ENCODE results near the gene SAMD4B. TPM values are rescaled to one million over a fixed set of nuclear protein-coding genes. Genes with fewer than 3 reads are reported as not detected.
"Not testable (repeated sequence)": the region's sequence is repeated elsewhere in the genome, so short reads cannot be mapped to it uniquely, and the experiment has no call there.

The SAMD4B gene
- polyA plus RNA-seq, 3 donors, result 34.3 to 79.0 (median 77.6) TPM

DNA sequence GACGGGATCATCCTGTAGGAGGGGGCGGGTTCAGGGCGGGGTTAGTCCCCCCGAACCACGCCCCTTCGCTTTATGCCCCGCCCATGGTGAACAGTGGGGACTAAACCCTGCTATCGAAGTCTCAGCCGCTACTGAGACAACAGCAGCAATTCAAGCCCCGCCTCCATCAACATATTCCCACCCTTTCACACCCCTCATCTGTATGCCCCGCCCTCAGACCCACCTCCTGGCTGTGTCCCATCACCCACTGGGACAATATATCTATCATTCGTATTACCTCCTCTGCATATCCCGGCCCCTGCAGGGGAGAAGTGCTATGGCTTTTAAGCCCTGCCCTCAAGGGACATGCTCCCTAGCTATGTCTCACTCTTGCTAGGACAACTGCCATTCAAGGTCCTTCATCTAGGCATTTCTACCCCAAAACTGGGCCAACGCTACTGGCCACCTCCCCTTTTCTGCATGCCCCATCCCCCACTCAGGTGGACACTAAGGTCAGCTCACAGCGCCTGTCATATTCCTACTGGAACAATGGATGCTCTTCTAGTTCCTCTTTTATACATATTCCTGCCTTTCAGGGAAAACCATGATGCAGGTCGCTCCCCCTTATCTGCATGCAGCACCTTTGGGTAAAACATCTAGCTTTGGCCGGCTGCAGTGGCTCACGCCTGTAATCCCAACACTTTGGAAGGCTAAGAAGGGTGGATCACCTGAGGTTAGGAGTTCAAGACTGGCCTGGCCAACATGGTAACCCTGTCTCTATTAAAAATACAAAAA, 33.5 kb upstream of the SAMD4B start:
- H3K27ac ChIP-seq (ENCODE audit: low read depth, low read length), result no peak overlapping the region
- 56 to 69% (median 62%) methylated on average over 18 of the region's 18 CpGs for WGBS, 3 donors

- 95 to 98% (median 98%) methylated on average over 7 of the region's 7 CpGs for WGBS, 3 donors
- H3K27ac ChIP-seq (ENCODE audit: low read depth, low read length), result not testable (repeated sequence)
These were observed 32.9 kb upstream of the SAMD4B start for GRCh38 chr19:39309305-39309670.

DNA sequence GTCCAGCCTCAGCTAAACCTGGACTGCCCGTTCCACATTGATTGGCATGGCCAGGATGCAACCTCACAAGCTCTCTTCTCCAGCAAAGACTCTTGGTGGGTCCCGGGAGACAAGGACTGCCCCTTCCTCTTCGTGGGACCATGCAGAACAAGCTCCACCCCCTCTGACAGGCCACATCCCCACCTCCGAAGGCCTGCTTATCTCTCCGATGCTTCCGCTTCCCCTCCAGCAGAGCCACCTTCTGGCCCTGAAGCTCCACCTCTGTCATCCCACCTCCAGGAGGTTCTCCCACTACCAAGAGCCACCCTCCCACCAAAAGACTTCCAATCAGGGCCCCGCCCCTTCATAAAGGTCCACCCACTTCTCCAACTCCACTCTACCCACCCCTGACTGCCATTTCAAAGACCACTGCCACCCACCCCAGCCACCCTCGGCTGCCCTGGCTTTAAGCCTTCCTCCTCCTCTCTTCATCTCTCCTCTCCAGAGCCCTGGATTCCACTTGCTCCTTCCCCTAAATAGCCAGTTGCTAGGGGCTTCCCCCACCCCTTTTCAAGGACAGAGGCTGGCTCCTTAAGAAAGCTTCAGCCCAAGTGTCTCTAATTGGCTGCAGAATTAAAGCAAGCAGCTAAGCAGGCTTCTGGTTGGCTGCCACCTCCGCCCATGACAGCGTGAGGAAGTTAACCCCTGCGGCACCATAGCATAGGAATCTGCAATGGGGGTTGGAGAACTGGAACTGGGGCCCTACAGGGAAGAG, 31.5 kb upstream of the SAMD4B start:
- 70 to 76% (median 72%) methylated on average over 11 of the region's 11 CpGs for WGBS, 3 donors
- no peak overlapping the region for H3K27ac ChIP-seq (ENCODE audit: low read depth, low read length)

DNA sequence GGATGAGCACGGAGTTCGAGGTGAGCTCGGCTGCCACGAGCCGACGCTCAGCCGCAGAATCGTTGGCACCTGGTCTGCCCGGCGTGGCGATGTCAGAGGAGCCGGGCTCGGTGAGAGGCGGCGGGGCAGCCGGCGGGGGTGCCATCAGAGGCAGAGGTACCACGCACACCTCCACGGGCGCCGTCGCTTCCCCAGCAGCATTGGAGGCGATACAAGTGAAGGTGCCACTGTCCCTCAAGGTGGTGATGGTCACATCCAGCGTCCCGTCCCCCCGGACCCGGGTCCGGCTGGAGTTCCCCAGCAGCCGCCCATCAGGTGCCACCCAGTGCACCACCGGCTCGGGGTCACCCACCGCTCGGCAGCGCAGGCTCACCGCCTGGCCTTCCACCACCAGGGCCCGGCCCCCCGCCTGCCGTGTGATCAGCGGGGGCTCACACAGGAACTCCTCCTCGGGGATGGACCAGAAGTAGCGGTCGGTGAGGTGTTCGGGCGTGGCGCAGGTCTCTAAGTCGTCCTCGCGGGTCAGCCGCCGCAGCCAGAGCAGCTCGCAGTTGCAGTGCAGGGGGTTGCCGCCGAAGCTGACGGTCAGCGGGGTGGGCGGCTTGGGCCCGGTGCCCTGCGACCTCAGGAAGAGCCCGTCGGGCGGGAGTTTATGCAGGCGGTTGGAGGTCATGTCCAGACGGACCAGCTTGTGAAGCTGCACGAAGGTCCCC, 28.0 kb upstream of the SAMD4B start:
- 96 to 97% (median 97%) methylated on average over 48 to 64 of the region's 64 CpGs for WGBS, 3 donors
- no peak overlapping the region for H3K27ac ChIP-seq (ENCODE audit: low read depth, low read length)

DNA sequence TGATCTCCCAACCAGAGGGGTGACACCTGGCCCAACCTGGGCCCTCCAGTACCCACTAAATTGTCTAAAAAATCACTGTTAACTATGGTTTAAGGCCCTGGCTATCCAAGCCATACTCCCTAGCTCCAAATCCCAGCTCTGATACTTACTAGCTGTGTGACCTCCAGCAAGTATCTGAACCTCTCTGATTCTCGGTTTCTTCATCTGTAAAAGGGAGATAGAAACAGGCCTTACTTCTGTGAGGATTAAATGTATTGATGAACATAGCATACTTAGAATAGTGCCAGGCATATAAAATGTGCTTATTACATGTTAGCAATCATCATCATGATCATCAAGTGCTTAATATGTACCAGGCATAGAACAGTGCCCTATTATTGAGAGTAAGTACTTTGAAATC, 26.3 kb upstream of the SAMD4B start:
- WGBS, 3 donors, result 94 to 97% (median 95%) methylated on average over 1 of the region's 1 CpG

GRCh38 chr19:39316627-39317321, 25.4 kb upstream of the SAMD4B start:
- no peak overlapping the region for H3K27ac ChIP-seq (ENCODE audit: low read depth, low read length)
- WGBS, 3 donors, result 85 to 95% (median 92%) methylated on average over 12 of the region's 12 CpGs

More for the DNA sequence above, 26.3 kb upstream of the SAMD4B start:
- H3K27ac ChIP-seq (ENCODE audit: low read depth, low read length), result no peak overlapping the region

DNA sequence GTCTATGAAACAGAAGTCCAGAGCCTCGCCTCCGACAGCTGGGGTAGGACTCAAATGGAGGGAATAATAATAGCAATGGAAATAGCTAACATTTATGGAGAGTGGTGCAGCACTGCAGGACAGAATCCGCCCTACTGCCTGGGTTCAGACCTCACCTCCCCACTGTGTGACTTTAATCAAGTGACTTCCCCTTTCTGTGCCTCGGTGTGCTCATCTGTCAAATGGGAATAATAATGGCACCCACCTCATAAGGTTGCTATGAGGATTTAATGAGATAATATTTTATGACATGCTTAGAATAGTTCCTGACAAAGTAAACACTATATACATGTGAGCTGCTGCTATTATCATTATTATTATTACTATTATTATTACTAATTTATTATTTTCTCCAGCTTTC, 24.7 kb upstream of the SAMD4B start:
- 94 to 96% (median 94%) methylated on average over 4 of the region's 4 CpGs for WGBS, 3 donors
- H3K27ac ChIP-seq (ENCODE audit: low read depth, low read length), result no peak overlapping the region

DNA sequence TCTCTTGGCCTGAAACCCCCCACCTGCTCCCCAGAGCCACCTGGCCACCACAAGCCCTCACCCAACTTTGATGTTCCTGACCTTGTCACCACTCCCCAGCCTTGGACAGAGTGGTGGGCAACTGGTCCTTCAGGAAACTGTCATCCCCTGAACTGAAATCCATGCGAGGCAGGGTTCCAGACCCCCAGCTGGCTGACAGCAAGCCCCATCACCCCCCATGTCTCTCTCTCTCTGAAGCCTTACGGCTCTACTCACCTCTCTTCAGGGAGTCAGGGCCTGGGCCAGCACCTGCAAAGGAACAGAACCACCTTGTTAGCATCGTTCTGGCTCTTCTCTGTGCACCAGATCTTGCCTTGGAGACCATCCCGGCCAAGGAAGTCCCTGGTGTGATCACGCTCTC, 24.1 kb upstream of the SAMD4B start:
- no peak overlapping the region for H3K27ac ChIP-seq (ENCODE audit: low read depth, low read length)
- 93 to 96% (median 96%) methylated on average over 5 of the region's 5 CpGs for WGBS, 3 donors

DNA sequence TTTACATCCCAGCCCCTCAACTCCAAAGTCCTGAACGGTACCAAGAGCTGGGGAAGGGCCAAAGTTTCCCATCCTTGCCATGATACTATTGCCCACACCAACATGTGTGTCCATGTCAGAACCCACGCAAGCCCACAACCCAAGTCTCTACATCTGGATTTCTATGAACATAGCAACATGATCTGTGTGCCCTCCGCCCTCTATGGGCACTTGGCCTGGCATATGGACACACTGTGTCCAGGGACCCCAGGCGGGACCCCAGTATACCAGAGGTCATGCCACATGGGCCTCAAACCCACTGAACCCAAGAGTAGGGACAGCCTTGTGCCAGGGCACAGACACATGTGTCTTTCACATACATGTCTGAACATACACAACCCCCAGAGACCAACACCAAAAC, 23.5 kb upstream of the SAMD4B start:
- no peak overlapping the region for H3K27ac ChIP-seq (ENCODE audit: low read depth, low read length)
- 90 to 98% (median 94%) methylated on average over 4 of the region's 4 CpGs for WGBS, 3 donors

DNA sequence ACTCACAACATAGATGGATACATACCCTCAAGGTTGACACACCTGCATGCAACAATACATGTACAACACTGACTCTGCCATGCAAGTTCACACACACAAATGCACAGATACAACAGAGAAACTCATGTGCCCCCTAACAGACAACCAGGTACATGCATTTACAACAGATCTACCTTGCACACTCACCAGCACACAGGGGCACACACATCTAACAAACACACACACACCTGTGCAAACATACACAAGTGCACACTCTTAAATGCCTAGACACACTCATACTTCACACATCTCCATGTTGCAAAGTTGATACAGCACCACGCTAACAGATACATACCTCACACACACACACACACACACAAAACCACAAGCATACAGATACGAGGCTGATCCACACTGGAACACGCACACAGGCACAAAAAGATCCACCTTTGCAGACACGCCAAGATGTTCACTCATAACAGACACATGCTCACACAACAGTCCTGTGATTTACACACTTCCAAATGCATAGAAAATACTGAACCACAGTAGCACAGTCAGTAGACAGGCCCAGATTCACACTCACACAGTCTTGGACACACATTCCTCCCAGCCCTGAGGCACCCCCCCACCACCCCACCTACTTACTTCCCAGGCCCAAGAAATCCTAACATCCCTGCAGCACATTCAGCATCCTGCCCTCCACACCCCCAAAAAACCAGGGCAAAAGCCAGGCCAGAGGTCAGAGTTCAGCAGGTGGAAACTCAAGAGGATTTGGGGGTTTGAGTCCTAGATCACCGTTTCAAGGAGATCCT, 22.9 kb upstream of the SAMD4B start:
- H3K27ac ChIP-seq (ENCODE audit: low read depth, low read length), result no peak overlapping the region
- WGBS, 3 donors, result 77 to 79% (median 79%) methylated on average over 5 of the region's 5 CpGs

- 15 to 30% (median 27%) methylated on average over 14 to 16 of the region's 16 CpGs for WGBS, 3 donors
- H3K27ac ChIP-seq (ENCODE audit: low read depth, low read length), result no peak overlapping the region
These were observed 22.4 kb upstream of the SAMD4B start for GRCh38 chr19:39319892-39320248.

- 18 to 45% (median 20%) methylated on average over 5 to 10 of the region's 10 CpGs for WGBS, 3 donors
- no peak overlapping the region for H3K27ac ChIP-seq (ENCODE audit: low read depth, low read length)
These were observed 20.9 kb upstream of the SAMD4B start for GRCh38 chr19:39321117-39321831.

GRCh38 chr19:39321832-39322176, 20.4 kb upstream of the SAMD4B start:
- H3K27ac ChIP-seq (ENCODE audit: low read depth, low read length), result no peak overlapping the region

DNA sequence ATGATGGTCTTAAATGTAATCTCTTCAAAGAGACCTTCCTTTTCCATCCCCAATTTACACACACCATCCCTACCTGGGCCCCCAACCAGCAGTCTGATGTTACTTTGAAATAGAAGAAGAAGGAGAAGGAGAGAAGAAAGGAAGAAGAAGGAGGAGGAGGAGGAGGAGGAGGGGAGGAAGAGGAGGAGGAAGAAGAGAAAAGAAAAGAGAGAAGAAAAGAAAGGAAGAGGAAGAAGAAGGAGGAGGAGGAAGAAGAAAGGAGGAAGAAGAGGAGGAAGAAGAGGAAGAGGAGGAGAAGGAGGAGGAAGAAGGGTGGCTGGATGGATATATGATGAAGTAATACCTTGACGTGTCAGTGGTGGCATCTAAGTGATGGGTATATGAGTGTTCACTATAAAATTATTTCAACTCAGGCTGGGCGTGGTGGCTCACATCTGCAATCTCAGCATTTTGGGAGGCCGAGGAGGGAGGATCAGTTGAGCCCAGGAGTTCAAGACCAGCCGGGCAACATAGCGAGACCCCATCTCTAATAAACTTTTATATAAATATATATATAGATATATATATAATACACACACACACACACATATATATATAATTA, 17.9 kb upstream of the SAMD4B start:
- H3K27ac ChIP-seq (ENCODE audit: low read depth, low read length), result no peak overlapping the region
- 79 to 81% (median 81%) methylated on average over 5 of the region's 5 CpGs for WGBS, 3 donors

DNA sequence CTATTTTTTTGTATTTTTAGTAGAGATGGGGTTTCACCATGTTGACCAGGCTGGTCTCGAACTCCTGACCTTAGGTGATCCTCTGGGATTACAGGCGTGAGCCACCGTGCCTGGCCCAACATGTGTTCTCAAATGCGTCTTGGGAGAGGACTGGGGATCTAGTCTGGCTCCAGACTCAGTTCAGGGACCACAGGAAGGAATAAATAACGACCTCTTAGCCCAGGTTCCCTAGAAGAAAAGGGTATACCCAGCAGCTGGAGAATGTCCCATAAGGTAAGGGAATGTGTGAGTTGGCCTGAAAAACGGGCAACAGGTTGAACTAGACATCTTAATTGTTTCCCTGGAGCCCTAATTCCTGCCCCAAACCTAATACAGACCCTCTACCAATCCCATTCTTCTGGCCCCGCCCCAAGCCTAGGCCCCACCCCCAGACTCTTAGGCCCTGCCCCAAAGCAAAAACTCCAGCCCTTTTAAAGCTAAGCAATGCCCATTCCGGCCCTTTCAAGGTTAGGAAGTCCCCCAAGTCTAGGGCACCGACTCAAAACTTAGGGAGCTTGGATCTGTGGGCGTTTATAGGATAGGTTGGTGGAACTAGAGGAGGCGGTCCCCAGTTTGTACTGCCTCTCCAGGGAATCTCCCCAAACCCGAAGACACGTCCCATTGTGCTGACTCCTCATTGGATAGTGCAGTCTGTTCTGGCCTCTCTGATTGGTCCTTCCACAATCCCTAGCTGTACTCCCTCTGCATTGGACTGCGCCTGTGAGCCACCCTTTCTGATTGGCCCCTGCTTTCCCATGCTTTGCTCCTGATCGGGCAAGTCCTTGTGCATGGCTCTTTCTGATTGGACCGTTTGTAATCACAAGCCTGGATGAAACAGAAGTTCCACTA, 16.2 kb upstream of the SAMD4B start:
- H3K27ac ChIP-seq (ENCODE audit: low read depth, low read length), result no peak overlapping the region
- WGBS, 3 donors, result 76 to 84% (median 78%) methylated on average over 16 of the region's 16 CpGs

GRCh38 chr19:39327363-39328045, 14.7 kb upstream of the SAMD4B start:
- no peak overlapping the region for H3K27ac ChIP-seq (ENCODE audit: low read depth, low read length)
- 59 to 73% (median 68%) methylated on average over 16 of the region's 16 CpGs for WGBS, 3 donors

Measured in adipose tissue (tissue), 3 donors.